ENCODE data around the gene GET3.
"Not testable (repeated sequence)": the region's sequence is repeated elsewhere in the genome, so short reads cannot be mapped to it uniquely, and the experiment has no call there.

Gene GET3

DNA sequence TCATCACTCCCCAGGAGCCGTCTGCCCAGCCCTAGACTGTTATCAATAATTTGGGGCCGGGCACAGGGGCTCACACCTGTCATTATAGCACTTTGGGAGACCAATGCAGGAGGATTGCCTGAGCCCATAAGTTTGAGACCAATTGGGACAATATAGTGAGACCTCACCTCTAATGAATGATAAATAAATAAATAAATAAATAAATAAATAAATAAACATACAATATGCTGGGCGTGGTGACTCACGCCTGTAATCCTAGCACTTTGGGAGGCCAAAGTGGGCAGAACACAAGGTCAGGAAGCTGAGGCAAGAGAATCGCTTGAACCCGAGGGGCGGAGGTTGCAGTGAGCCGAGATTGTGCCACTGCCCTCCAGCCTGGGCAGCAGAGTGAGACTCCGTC is 24.0 kb upstream of the GET3 start:
- not testable (repeated sequence) for H3K4me3 ChIP-seq (ENCODE audit: insufficient read depth, low read depth, low read length); H3K27ac ChIP-seq (ENCODE audit: insufficient read depth, low read depth, low read length, poor library complexity, severe bottlenecking); H3K9me3 ChIP-seq (ENCODE audit: control insufficient read depth, low read length); H3K4me1 ChIP-seq (ENCODE audit: control insufficient read depth, insufficient read depth, low read length); H3K27me3 ChIP-seq (ENCODE audit: control insufficient read depth, insufficient read depth, low read length, poor library complexity, severe bottlenecking)
- 93 to 95% methylated on average over 9 of the region's 9 CpGs for WGBS, 2 experiments
- peaks cover 65% of the 10 kb centered on the region for H3K36me3 ChIP-seq (ENCODE audit: control insufficient read depth, insufficient read depth, low read length)

DNA sequence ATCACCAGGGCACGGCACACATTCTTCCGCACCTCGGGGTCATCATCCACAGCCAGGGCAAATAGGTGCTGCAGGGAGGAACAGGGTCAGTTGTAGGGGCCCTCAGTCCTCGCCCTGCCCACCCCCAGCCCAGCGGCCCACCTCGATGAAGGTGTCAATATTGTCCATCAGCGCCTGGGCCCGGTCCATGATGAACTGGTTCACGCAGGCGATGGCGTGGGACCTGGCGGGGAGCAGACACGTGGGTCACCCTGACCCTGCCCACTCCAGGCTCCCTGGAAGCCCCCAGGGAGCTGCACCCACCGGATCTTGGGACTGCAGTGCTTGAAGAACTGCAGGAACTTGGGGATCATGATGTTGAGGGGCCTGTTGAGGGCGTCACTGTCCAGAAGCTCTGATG is 22.2 kb upstream of the GET3 start:
- WGBS, 2 experiments = 96 to 97% methylated on average over 15 of the region's 15 CpGs
- H3K27ac ChIP-seq (ENCODE audit: insufficient read depth, low read depth, low read length, poor library complexity, severe bottlenecking) = no peak overlapping the region
- peaks cover 55% of the 10 kb centered on the region for H3K36me3 ChIP-seq (ENCODE audit: control insufficient read depth, insufficient read depth, low read length)
- no peaks in the 10 kb centered on the region for H3K27me3 ChIP-seq (ENCODE audit: control insufficient read depth, insufficient read depth, low read length, poor library complexity, severe bottlenecking)
- H3K9me3 ChIP-seq (ENCODE audit: control insufficient read depth, low read length) = no peaks in the 10 kb centered on the region
- H3K4me3 ChIP-seq (ENCODE audit: insufficient read depth, low read depth, low read length) = no peak overlapping the region
- H3K4me1 ChIP-seq (ENCODE audit: control insufficient read depth, insufficient read depth, low read length) = no peaks in the 10 kb centered on the region

DNA sequence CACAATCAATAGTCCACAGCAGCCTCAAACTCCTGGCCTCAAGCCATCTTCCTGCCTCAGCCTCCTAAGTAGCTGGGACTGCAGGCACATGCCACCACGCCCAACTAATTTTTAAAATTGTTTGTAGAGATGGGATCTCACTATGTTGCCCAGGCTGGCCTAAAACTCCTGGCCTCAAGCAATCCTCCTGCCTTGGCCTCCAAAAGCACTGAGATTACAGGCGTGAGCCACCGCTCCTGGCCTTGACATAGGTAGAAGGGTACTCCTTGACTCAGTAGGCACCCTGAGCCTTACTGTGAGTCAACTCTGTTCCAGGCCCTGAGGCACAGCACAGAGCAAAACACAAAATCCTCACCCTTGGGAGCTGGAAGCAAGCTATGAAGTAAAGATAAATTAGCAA is 21.4 kb upstream of the GET3 start:
- 96 to 100% methylated on average over 3 of the region's 3 CpGs for WGBS, 2 experiments
- Histone ChIP-seq H3K27ac (ENCODE audit: insufficient read depth, low read depth, low read length, poor library complexity, severe bottlenecking) (no peak overlapping the region), H3K36me3 (ENCODE audit: control insufficient read depth, insufficient read depth, low read length) (peaks cover 48% of the 10 kb centered on the region), H3K4me1 (ENCODE audit: control insufficient read depth, insufficient read depth, low read length) (no peaks in the 10 kb centered on the region), H3K9me3 (ENCODE audit: control insufficient read depth, low read length) (no peaks in the 10 kb centered on the region), H3K4me3 (ENCODE audit: insufficient read depth, low read depth, low read length) (no peak overlapping the region), H3K27me3 (ENCODE audit: control insufficient read depth, insufficient read depth, low read length, poor library complexity, severe bottlenecking) (no peaks in the 10 kb centered on the region)

DNA sequence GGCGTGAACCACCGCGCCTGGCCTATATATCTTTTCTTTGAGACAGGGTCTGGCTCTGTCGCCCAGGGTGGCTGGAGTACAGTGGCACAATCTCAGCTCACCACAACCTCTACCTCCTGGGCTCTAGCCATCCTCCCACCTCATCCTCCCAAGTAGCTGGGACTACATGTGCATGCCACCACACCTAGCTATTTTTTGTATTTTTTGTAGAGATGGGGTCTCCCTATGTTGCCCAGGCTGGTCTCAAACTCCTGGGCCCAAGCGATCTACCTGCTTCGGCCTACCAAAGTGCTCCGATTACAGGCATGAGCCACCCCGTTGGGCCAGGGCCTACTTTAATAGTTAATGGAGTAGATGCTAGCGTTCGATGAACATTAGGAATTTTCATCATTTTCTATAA is 17.0 kb upstream of the GET3 start:
- no peak overlapping the region for H3K27ac ChIP-seq (ENCODE audit: insufficient read depth, low read depth, low read length, poor library complexity, severe bottlenecking)
- H3K36me3 ChIP-seq (ENCODE audit: control insufficient read depth, insufficient read depth, low read length) = peaks cover 18% of the 10 kb centered on the region
- no peaks in the 10 kb centered on the region for H3K9me3 ChIP-seq (ENCODE audit: control insufficient read depth, low read length)
- H3K4me1 ChIP-seq (ENCODE audit: control insufficient read depth, insufficient read depth, low read length) = no peaks in the 10 kb centered on the region
- H3K4me3 ChIP-seq (ENCODE audit: insufficient read depth, low read depth, low read length) = peak overlapping the region; percentile 65
- H3K27me3 ChIP-seq (ENCODE audit: control insufficient read depth, insufficient read depth, low read length, poor library complexity, severe bottlenecking) = no peaks in the 10 kb centered on the region
- 93 to 96% methylated on average over 10 of the region's 10 CpGs for WGBS, 2 experiments

DNA sequence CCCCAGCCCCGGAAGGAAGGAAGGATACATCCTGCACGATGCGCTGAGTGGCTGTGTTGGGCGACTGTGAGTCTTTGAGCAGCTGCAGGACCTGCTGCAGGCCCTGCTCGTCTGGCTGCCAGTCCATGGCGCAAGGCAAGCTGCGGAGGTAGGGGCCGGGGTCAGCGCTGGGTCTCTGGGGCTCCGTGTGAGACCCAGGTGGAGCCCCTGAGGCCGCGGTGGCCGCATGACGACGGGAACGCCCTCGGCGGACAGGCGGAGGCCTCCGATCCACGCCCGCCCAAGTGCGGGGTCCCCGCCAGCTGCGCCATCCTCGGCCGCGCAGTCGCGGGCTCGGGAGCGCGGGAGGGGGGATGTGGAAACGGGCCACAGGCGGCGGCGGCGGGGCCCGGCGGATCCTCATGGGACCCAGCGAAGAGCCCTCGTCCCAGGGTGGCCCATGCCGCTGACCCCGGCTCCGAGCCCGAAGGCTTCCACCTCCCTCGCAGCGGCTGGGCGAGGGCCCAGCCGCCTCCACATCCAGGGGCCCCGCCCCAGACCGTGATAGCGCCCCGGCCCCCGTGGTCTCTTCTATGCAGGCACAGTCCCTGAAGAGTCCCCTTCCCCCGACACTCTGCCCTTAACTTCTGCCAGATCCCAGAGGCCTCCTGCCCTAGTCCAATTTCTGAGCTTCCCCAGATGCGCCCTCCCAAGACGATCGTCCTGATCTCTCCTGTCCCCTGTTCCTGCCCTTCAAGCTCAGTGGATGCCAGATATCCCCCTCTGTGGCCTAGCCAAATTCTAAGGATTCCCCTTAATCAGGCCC is 16.2 kb upstream of the GET3 start:
- Histone ChIP-seq H3K4me1 (ENCODE audit: control insufficient read depth, insufficient read depth, low read length) (no peaks in the 10 kb centered on the region), H3K27me3 (ENCODE audit: control insufficient read depth, insufficient read depth, low read length, poor library complexity, severe bottlenecking) (no peaks in the 10 kb centered on the region), H3K36me3 (ENCODE audit: control insufficient read depth, insufficient read depth, low read length) (peaks cover 15% of the 10 kb centered on the region), H3K4me3 (ENCODE audit: insufficient read depth, low read depth, low read length) (peak overlapping the region; percentile 65), H3K27ac (ENCODE audit: insufficient read depth, low read depth, low read length, poor library complexity, severe bottlenecking) (peak overlapping the region; percentile 86), H3K9me3 (ENCODE audit: control insufficient read depth, low read length) (no peaks in the 10 kb centered on the region)
- WGBS, 2 experiments = 22% methylated on average over 59 of the region's 59 CpGs

DNA sequence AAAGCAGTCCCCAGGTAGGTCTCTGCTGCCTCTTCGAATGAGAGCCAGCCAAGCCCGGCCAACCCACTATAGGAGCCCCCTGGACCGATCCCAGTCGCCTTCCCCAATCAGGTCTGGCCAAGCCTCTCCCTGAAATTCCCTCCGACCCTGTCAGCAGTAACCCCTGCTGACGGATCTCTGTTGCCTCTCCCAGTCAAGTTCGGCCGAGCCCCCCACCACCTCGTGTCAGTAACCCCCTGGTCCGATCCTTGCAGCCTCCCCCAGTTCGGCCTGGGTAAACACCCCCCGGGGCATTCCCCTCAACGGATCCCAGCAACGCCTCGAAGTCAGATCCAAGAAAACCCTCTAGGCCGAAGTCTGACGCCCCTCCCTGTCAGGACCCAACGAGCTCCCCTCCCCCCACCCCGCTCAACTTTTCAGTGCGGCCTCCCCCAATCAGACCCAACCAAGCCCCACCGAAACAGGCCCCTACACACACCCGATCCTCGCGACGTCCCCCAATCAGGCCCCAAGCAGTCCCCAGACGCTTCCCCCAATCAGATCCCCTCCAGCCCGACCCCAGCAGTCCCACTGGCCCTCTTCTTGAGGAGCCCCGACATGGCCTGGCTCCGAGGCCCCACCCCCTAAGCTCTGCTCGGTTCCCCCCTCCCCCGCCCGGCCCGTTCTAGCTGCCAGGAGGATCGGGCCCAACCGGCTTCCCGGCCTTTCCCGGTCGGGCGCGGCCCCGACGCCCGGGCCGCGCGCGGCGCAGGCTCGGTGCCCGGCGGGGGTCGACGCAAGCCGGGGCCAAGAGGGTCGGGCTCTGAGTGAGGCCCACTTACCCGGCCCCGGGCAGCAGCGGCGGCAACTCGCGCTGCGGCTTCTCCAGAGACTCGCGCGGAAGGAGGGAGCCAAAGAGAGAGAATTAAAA is 15.4 kb upstream of the GET3 start:
- Histone ChIP-seq H3K36me3 (ENCODE audit: control insufficient read depth, insufficient read depth, low read length) (peaks cover 8% of the 10 kb centered on the region), H3K4me1 (ENCODE audit: control insufficient read depth, insufficient read depth, low read length) (no peaks in the 10 kb centered on the region), H3K27me3 (ENCODE audit: control insufficient read depth, insufficient read depth, low read length, poor library complexity, severe bottlenecking) (no peaks in the 10 kb centered on the region), H3K4me3 (ENCODE audit: insufficient read depth, low read depth, low read length) (peak overlapping the region; percentile 65), H3K9me3 (ENCODE audit: control insufficient read depth, low read length) (no peaks in the 10 kb centered on the region), H3K27ac (ENCODE audit: insufficient read depth, low read depth, low read length, poor library complexity, severe bottlenecking) (peak overlapping the region; percentile 86)
- 1% methylated on average over 63 to 65 of the region's 65 CpGs for WGBS, 2 experiments

- peak overlapping the region; percentile 86 for H3K27ac ChIP-seq (ENCODE audit: insufficient read depth, low read depth, low read length, poor library complexity, severe bottlenecking)
- H3K9me3 ChIP-seq (ENCODE audit: control insufficient read depth, low read length) = no peaks in the 10 kb centered on the region
- H3K4me1 ChIP-seq (ENCODE audit: control insufficient read depth, insufficient read depth, low read length) = no peaks in the 10 kb centered on the region
- no peaks in the 10 kb centered on the region for H3K27me3 ChIP-seq (ENCODE audit: control insufficient read depth, insufficient read depth, low read length, poor library complexity, severe bottlenecking)
- WGBS, 2 experiments = 0% methylated on average over 30 to 32 of the region's 32 CpGs
- peak overlapping the region; percentile 65 for H3K4me3 ChIP-seq (ENCODE audit: insufficient read depth, low read depth, low read length)
- H3K36me3 ChIP-seq (ENCODE audit: control insufficient read depth, insufficient read depth, low read length) = peaks cover 8% of the 10 kb centered on the region
Observed at GRCh38 chr19:12722566-12723380, 14.5 kb upstream of the GET3 start.

GRCh38 chr19:12723381-12723640 is 14.0 kb upstream of the GET3 start:
- Histone ChIP-seq H3K9me3 (ENCODE audit: control insufficient read depth, low read length) (no peaks in the 10 kb centered on the region), H3K36me3 (ENCODE audit: control insufficient read depth, insufficient read depth, low read length) (peaks cover 6% of the 10 kb centered on the region), H3K4me3 (ENCODE audit: insufficient read depth, low read depth, low read length) (peak overlapping the region; percentile 65), H3K27ac (ENCODE audit: insufficient read depth, low read depth, low read length, poor library complexity, severe bottlenecking) (peak overlapping the region; percentile 85), H3K27me3 (ENCODE audit: control insufficient read depth, insufficient read depth, low read length, poor library complexity, severe bottlenecking) (no peaks in the 10 kb centered on the region), H3K4me1 (ENCODE audit: control insufficient read depth, insufficient read depth, low read length) (no peaks in the 10 kb centered on the region)
- WGBS, 2 experiments = 0 to 1% methylated on average over 7 of the region's 7 CpGs

DNA sequence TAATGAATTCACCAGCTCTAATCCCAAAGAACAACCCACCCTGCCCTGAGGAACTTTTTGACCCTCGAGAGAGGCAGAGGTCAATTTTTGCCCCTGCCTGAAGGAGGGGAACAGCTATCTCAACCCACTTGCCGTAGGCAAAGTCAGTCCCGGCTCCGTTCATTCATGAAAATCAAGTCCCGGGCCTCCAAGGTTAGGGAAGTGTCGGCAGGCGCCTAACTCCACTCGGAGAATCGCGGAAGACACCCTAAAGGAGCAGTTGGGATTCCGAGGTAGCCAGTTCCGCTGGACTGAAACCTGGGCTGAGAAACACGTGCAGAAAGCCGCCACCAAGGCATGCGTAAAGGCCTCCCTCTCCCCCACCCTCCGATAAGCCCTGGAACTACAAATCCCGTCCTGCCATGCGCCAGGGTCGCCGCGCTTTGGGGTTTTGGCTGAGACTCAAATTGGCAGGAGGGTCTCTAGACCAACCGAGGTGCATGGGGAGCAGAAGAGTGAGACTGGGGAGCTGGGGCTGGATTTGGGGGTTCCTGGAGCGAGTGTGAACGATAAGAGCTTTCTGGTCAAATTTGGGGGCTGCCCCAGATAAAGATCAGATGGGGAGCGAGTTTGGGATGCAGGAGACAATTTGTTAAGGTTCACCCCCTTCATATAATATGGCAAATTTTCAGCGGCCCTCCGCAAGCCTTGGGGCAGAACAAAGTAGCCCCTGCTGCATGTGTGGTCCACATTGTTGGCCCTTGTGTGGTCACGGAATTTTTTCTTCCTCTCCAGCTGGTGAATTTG is 13.5 kb upstream of the GET3 start, which contains the start of gene TNPO2:
TSS of gene TNPO2 (minus strand) at position 292 of the 786 bp plus-strand sequence. CDS start 2,955 bp downstream, outside the sequence.
- no peaks in the 10 kb centered on the region for H3K9me3 ChIP-seq (ENCODE audit: control insufficient read depth, low read length)
- peak within 1 kb of the TSS; percentile 85 for H3K27ac ChIP-seq (ENCODE audit: insufficient read depth, low read depth, low read length, poor library complexity, severe bottlenecking)
- no peaks in the 10 kb centered on the region for H3K27me3 ChIP-seq (ENCODE audit: control insufficient read depth, insufficient read depth, low read length, poor library complexity, severe bottlenecking)
- 6 to 8% methylated on average over 28 of the region's 28 CpGs for WGBS, 2 experiments
- H3K4me1 ChIP-seq (ENCODE audit: control insufficient read depth, insufficient read depth, low read length) = no peaks in the 10 kb centered on the region
- peak within 1 kb of the TSS; percentile 65 for H3K4me3 ChIP-seq (ENCODE audit: insufficient read depth, low read depth, low read length)
- peaks cover under 1% of the 10 kb centered on the region for H3K36me3 ChIP-seq (ENCODE audit: control insufficient read depth, insufficient read depth, low read length)
